Smooth muscle cell (in vitro differentiated cells): ENCODE results near the gene NOS1AP. TPM values are rescaled to one million over a fixed set of nuclear protein-coding genes. Genes with fewer than 3 reads are reported as not detected.
A peak's percentile ranks its signal among the peaks of the same experiment; 100 is the strongest.

Experiments
- DNase-seq: peaks from one replicate; lab custom pipeline; 2025; ENCODE audit not compliant: unreplicated experiment; lab: John Stamatoyannopoulos, UW
- H2AFZ ChIP-seq: fragments of 200-600 bp; sonication (generic); 2 replicates; pipeline ENCODE4 v1.6.0; 2016; ENCODE audit warnings: antibody characterized with exemption, low read depth, mild to moderate bottlenecking
- H3F3A ChIP-seq: fragments of 200-600 bp; sonication (generic); 2 replicates; pipeline ENCODE4 v1.6.0; 2017; ENCODE audit warnings: antibody characterized with exemption, low read depth
- H3K27ac ChIP-seq: fragments of 200-600 bp; sonication (generic); 2 replicates; pipeline ENCODE4 v1.5.1; 2016; ENCODE audit warnings: low read depth, mild to moderate bottlenecking
- H3K27me3 ChIP-seq: fragments of 200-600 bp; sonication (generic); 2 replicates; pipeline ENCODE4 v1.6.1; 2016; ENCODE audit warnings: low read depth, mild to moderate bottlenecking
- H3K36me3 ChIP-seq: fragments of 200-600 bp; sonication (generic); 2 replicates; pipeline ENCODE4 v1.5.1; 2016; ENCODE audit warnings: low read depth
- H3K4me1 ChIP-seq: fragments of 200-600 bp; sonication (generic); 2 replicates; pipeline ENCODE4 v1.5.1; 2016; ENCODE audit warnings: low read depth
- H3K4me2 ChIP-seq: fragments of 200-600 bp; sonication (generic); 2 replicates; pipeline ENCODE4 v1.6.0; 2016; ENCODE audit warnings: mild to moderate bottlenecking
- H3K4me3 ChIP-seq: fragments of 200-600 bp; sonication (generic); 2 replicates; pipeline ENCODE4 v1.5.1; 2016; ENCODE audit warnings: mild to moderate bottlenecking
- H3K79me2 ChIP-seq: fragments of 200-600 bp; sonication (generic); 2 replicates; pipeline ENCODE4 v1.6.0; 2016; ENCODE audit warnings: low read depth, mild to moderate bottlenecking
- H3K9ac ChIP-seq: fragments of 200-600 bp; sonication (generic); 2 replicates; pipeline ENCODE4 v1.6.0; 2016; ENCODE audit warnings: low read depth
- H3K9me3 ChIP-seq: fragments of 200-600 bp; sonication (generic); replicated peaks from 2 replicates; pipeline ENCODE4 v1.5.1; 2016; ENCODE audit warnings: low read depth
- H4K20me1 ChIP-seq: fragments of 200-600 bp; sonication (generic); 2 replicates; pipeline ENCODE4 v1.6.0; 2016; ENCODE audit warnings: low read depth
- WGBS: methylation state at CpG from one replicate; pipeline ENCODE4 v1.1.7; 2016; ENCODE audit warnings: low lambda C conversion rate; 5-methylcytosine and 5-hydroxymethylcytosine counted together
- polyA plus RNA-seq: library from polyadenylated mRNA; unstranded; fragments of >200 nt; fragmentation: Nextera tagmentation; extraction: Ambion mirVana; gene quantifications from 2 replicates; pipeline ENCODE4 v1.2.1, GENCODE V29; 2016
- total RNA-seq: library from RNA; depleted of rRNA; stranded (reverse); fragments of >200 nt; gene quantifications from 2 replicates; pipeline ENCODE4 v1.2.3, GENCODE V29; 2014
- TF ChIP-seq, protein P1 (sequence below): fragments of 200-600 bp; sonication (generic); IDR thresholded peaks from 2 replicates; pipeline ENCODE4 v1.5.1; 2017; ENCODE audit warnings: borderline replicate concordance, mild to moderate bottlenecking, antibody characterized with exemption; ENCODE audit not compliant: insufficient read depth, poor library complexity, severe bottlenecking

NOS1AP gene
- total and polyA plus RNA-seq, 2 experiments from 2014 or later: 0.54 to 0.80 TPM

DNA sequence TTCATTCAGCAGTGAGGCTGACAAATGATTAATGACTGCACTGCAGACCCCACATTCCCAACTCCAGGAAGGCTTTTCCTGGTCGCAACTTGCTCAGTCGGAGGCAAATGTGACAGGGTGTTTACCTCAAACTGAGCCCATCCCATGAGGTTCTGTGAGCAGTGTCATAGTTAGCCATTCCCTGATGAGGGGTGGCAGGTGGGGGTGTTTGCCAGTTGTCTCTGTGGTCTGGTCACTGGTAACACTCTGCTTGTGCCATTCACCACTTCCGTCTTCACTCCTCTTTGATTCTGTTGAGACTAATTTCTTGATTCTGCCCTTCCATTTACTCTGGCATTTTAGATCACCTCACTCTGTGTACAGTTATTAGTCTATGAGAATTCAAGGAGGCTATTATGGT, 73.5 kb downstream of the NOS1AP start:
- Histone ChIP-seq H2AFZ (no peak overlapping the region), H4K20me1 (no peaks in the 10 kb centered on the region), H3K27me3 (no peaks in the 10 kb centered on the region), H3K9ac (no peak overlapping the region), H3K4me3 (no peak overlapping the region), H3K36me3 (no peaks in the 10 kb centered on the region), H3K79me2 (no peaks in the 10 kb centered on the region), H3K4me2 (no peak overlapping the region), H3F3A (no peaks in the 10 kb centered on the region), H3K4me1 (peaks cover 37% of the 10 kb centered on the region), H3K27ac (no peak overlapping the region), H3K9me3 (no peaks in the 10 kb centered on the region)
- WGBS: 76% methylated on average over 3 of the region's 3 CpGs
- TF ChIP-seq, protein P1, sequence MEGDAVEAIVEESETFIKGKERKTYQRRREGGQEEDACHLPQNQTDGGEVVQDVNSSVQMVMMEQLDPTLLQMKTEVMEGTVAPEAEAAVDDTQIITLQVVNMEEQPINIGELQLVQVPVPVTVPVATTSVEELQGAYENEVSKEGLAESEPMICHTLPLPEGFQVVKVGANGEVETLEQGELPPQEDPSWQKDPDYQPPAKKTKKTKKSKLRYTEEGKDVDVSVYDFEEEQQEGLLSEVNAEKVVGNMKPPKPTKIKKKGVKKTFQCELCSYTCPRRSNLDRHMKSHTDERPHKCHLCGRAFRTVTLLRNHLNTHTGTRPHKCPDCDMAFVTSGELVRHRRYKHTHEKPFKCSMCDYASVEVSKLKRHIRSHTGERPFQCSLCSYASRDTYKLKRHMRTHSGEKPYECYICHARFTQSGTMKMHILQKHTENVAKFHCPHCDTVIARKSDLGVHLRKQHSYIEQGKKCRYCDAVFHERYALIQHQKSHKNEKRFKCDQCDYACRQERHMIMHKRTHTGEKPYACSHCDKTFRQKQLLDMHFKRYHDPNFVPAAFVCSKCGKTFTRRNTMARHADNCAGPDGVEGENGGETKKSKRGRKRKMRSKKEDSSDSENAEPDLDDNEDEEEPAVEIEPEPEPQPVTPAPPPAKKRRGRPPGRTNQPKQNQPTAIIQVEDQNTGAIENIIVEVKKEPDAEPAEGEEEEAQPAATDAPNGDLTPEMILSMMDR: no peak
- no peak for DNase-seq

DNA sequence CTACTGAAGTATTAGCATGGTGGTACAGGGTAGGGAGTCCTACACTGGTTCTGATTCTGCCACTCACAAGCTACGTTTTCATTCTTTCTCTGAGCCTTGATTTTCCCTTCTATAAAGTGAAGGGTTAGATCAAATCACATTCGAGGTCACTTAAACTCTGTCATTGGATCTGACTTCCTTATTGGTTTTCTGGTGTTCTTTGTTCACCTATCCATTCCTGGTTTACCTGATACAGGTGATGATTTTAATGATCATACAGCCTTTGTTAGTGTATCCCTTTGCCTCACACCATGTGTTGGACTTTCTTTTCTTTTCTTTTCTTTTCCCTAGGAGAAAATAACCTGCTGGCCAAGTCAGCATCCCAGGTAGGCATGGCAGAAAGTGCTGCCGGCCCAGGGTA, 74.8 kb downstream of the NOS1AP start:
- no peaks in the 10 kb centered on the region for H3K9me3 ChIP-seq
- peaks cover 37% of the 10 kb centered on the region for H3K4me1 ChIP-seq
- no peaks in the 10 kb centered on the region for H3K36me3 ChIP-seq
- TF ChIP-seq, protein P1: no peak
- H3K9ac ChIP-seq: no peak overlapping the region
- no peaks in the 10 kb centered on the region for H4K20me1 ChIP-seq
- WGBS: 48% methylated on average over 3 of the region's 3 CpGs
- no peaks in the 10 kb centered on the region for H3F3A ChIP-seq
- H3K79me2 ChIP-seq: no peaks in the 10 kb centered on the region
- H3K4me2 ChIP-seq: no peak overlapping the region
- DNase-seq: no peak
- no peak overlapping the region for H2AFZ ChIP-seq
- H3K27ac ChIP-seq: no peak overlapping the region
- no peak overlapping the region for H3K4me3 ChIP-seq
- H3K27me3 ChIP-seq: no peaks in the 10 kb centered on the region

DNA sequence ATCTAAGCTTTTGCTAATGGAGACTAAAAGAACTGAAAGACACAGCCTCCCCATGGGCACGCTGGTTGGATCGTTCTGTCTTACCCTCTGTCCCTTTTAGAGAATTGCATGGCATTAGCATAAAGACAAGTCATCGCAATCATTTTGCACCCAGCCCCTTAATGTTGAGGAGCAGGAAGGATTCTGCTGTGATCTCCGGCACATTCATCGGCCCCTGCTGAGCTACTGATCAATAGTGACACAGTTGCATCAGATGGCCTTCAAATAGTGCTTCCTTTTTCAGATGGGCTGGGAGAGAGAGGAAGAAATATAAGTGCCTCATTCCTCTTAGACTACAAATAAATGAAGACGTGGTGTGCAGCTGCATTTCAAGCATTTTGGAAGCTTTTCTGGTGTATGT, 75.4 kb downstream of the NOS1AP start:
- Histone ChIP-seq H3K4me3 (no peak overlapping the region), H3K27ac (no peak overlapping the region), H3K4me2 (no peak overlapping the region), H3K9me3 (no peaks in the 10 kb centered on the region), H3K9ac (no peak overlapping the region), H4K20me1 (no peaks in the 10 kb centered on the region), H3K36me3 (no peaks in the 10 kb centered on the region), H2AFZ (no peak overlapping the region), H3F3A (no peaks in the 10 kb centered on the region), H3K4me1 (peaks cover 34% of the 10 kb centered on the region), H3K27me3 (no peaks in the 10 kb centered on the region), H3K79me2 (no peaks in the 10 kb centered on the region)
- TF ChIP-seq, protein P1: no peak
- DNase-seq: no peak
- 51% methylated on average over 6 of the region's 6 CpGs for WGBS

DNA sequence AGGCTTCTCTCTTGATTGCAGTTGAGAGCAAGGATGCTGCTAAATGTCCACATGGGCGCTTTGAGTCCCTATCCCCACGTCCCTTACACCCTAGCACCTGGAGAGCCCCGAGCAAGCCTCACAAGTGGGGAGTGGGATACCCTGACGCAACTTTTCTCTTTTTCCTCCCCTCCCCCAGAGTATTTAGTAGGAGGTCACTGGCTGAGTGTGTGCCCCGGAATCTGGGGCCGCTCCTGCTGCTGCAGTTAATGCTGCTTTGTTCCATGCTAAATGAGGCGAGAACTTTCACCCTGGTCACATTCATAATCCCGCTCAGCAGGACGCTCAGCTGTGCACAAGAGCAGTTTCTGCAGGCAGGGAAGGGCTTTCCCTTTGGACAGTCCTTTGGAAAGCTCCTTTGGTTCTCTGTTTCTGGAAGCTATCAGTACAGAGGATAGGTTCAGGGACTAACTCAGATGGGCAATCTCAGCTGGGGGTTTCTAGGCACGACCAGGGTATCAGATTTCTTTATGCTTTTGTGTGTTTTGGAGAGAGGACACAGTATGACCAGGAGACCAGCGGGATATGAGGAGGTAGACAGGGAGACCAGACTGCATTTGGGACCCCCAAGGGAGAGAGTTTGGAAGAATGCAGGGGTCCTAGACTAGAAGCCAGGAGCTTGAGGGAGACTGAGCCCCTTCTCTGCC, 75.9 kb downstream of the NOS1AP start:
- no peaks in the 10 kb centered on the region for H3K36me3 ChIP-seq
- H3K4me3 ChIP-seq: no peak overlapping the region
- H3F3A ChIP-seq: no peaks in the 10 kb centered on the region
- H3K4me1 ChIP-seq: peaks cover 34% of the 10 kb centered on the region
- peak overlapping the region; percentile 42 for H3K4me2 ChIP-seq
- H3K27ac ChIP-seq: no peak overlapping the region
- no peaks in the 10 kb centered on the region for H3K9me3 ChIP-seq
- H2AFZ ChIP-seq: no peak overlapping the region
- H4K20me1 ChIP-seq: no peaks in the 10 kb centered on the region
- no peaks in the 10 kb centered on the region for H3K79me2 ChIP-seq
- H3K27me3 ChIP-seq: no peaks in the 10 kb centered on the region
- TF ChIP-seq, protein P1: no peak
- no peak overlapping the region for H3K9ac ChIP-seq
- no peak for DNase-seq
- WGBS: 32% methylated on average over 11 of the region's 11 CpGs
